OCI-LY7 (cell line): Measurements from ENCODE around the gene ZNF148. TPM values are rescaled to one million over a fixed set of nuclear protein-coding genes. Genes with fewer than 3 reads are reported as not detected.

Experiments
- BruUV-seq: library from RNA; stranded (reverse); fragments of 400-500 nt; replicated peaks from 2 replicates; lab custom pipeline; 2021; lab: Mats Ljungman, UMichigan
- CTCF ChIA-PET: fragments of 300-600 bp; sonication (Branson Sonifier 250); formaldehyde crosslinking; loops from one replicate; lab custom pipeline; 2022; ENCODE audit warnings: antibody characterized with exemption; ENCODE audit not compliant: unreplicated experiment; lab: Charles Lee
- POLR2A ChIA-PET: fragments of 300-600 bp; sonication (Branson Sonifier 250); formaldehyde crosslinking; loops from one replicate; lab custom pipeline; 2022; ENCODE audit warnings: antibody characterized with exemption; lab: Charles Lee
- DNase-seq: peaks from one replicate; pipeline ENCODE4 v3.0.0-alpha.2; 2015; ENCODE audit warnings: low spot score
- H2AFZ ChIP-seq: fragments of 200-600 bp; sonication (generic), shearing (Covaris generic); 2 replicates; pipeline ENCODE4 v1.6.1; 2014; ENCODE audit warnings: mild to moderate bottlenecking, antibody characterized with exemption, low read length, moderate library complexity
- H3K27ac ChIP-seq: fragments of 200-600 bp; sonication (generic); 2 replicates; pipeline ENCODE4 v1.5.1; 2014; ENCODE audit warnings: mixed run types, low read depth, mild to moderate bottlenecking, moderate library complexity, low read length, inconsistent platforms; ENCODE audit not compliant: poor library complexity, severe bottlenecking
- H3K36me3 ChIP-seq: fragments of 200-600 bp; sonication (generic); 2 replicates; pipeline ENCODE4 v1.6.1; 2014; ENCODE audit warnings: mild to moderate bottlenecking, antibody characterized with exemption, low read length, moderate library complexity, mixed read lengths; ENCODE audit not compliant: insufficient read depth
- H3K4me1 ChIP-seq: fragments of 200-600 bp; sonication (generic); 2 replicates; pipeline ENCODE4 v1.5.1; 2014; ENCODE audit warnings: mild to moderate bottlenecking, low read length; ENCODE audit not compliant: insufficient read depth, poor library complexity, severe bottlenecking
- H3K4me2 ChIP-seq: fragments of 200-600 bp; sonication (generic); 2 replicates; pipeline ENCODE4 v1.6.1; 2014; ENCODE audit warnings: mild to moderate bottlenecking, low read length
- H3K4me3 ChIP-seq: fragments of 200-600 bp; sonication (generic); 2 replicates; pipeline ENCODE4 v1.5.1; 2014; ENCODE audit warnings: mild to moderate bottlenecking, low read depth, low read length; ENCODE audit not compliant: poor library complexity, severe bottlenecking
- H3K79me2 ChIP-seq: fragments of 200-600 bp; sonication (generic); 2 replicates; pipeline ENCODE4 v1.6.1; 2016; ENCODE audit warnings: low read depth, mild to moderate bottlenecking, low read length, moderate library complexity, mixed read lengths; ENCODE audit not compliant: insufficient read depth
- H3K9me2 ChIP-seq: fragments of 200-600 bp; sonication (generic); 2 replicates; pipeline ENCODE4 v1.6.1; 2016; ENCODE audit warnings: mild to moderate bottlenecking, low read length, mixed read lengths; ENCODE audit not compliant: insufficient read depth
- H3K9me3 ChIP-seq: fragments of 200-600 bp; sonication (generic); 2 replicates; pipeline ENCODE4 v1.6.1; 2014; ENCODE audit warnings: mild to moderate bottlenecking, mixed run types, low read length, mixed read lengths
- H4K20me1 ChIP-seq: fragments of 200-600 bp; sonication (generic); 2 replicates; pipeline ENCODE4 v1.6.1; 2014; ENCODE audit warnings: mild to moderate bottlenecking, antibody characterized with exemption, low read length, moderate library complexity, mixed read lengths; ENCODE audit not compliant: insufficient read depth
- CTCF ChIP-seq: fragments of 200-600 bp; sonication (generic); conservative IDR thresholded peaks from 2 replicates; pipeline ENCODE4 v1.5.1; 2014; ENCODE audit warnings: mild to moderate bottlenecking, antibody characterized with exemption, low read length, moderate library complexity, mixed read lengths
- EZH2phosphoT487 ChIP-seq: fragments of 200-600 bp; sonication (generic); IDR thresholded peaks from 2 replicates; pipeline ENCODE4 v1.6.1; 2018; ENCODE audit warnings: low read depth, borderline replicate concordance, mild to moderate bottlenecking, mixed run types, antibody characterized with exemption, low read length, moderate library complexity, mixed read lengths
- intact Hi-C: fragments of 100-400 bp; cut with micrococcal nuclease; formaldehyde crosslinking; loops from one replicate; pipeline ENCODE4 v1.10.0; 2022; ENCODE audit not compliant: unreplicated experiment
- total RNA-seq, 2 experiments: library from RNA; depleted of rRNA in 1 of 2; stranded (reverse); fragments of >200 nt in 1 of 2; shearing (Covaris generic) in 1 of 2; gene quantifications; 2 replicates each; pipeline ENCODE4 v1.2.3, GENCODE V29; 2014 to 2022

ZNF148 gene
- total RNA-seq, 2 experiments from 2014 or later = 19.8 to 35.4 TPM

GRCh38 chr3:125189378-125190165 is 185.6 kb downstream of the ZNF148 start:
- no TSS peak for BruUV-seq
- peaks cover 7% of the 10 kb centered on the region for H3K4me1 ChIP-seq
- H3K79me2 ChIP-seq = no peaks in the 10 kb centered on the region
- no peak overlapping the region for H3K27ac ChIP-seq
- H3K4me3 ChIP-seq = no peak overlapping the region
- DNase-seq = no peak
- H4K20me1 ChIP-seq = no peaks in the 10 kb centered on the region
- no peak for TF ChIP-seq CTCF
- TF ChIP-seq EZH2phosphoT487 = no peak
- no peak overlapping the region for H2AFZ ChIP-seq
- no peaks in the 10 kb centered on the region for H3K9me3 ChIP-seq
- intact Hi-C loops = no loop called here
- H3K4me2 ChIP-seq = no peak overlapping the region
- POLR2A ChIA-PET = interaction anchor here (0.5 to 0.8 kb wide), 3 partner anchors 10 to 617 kb away, joined by 3 read pairs; no protein-coding TSS in a partner anchor
- H3K36me3 ChIP-seq = no peaks in the 10 kb centered on the region
- H3K9me2 ChIP-seq = no peaks in the 10 kb centered on the region
- CTCF ChIA-PET = interaction anchor here (0.8 kb wide), 1 partner anchor 10 kb away, joined by 3 read pairs; no protein-coding TSS in a partner anchor

- no peak overlapping the region for H3K4me3 ChIP-seq
- ChIA-PET POLR2A (interaction anchor here (0.5 to 1.0 kb wide), 3 partner anchors 231 to 618 kb away, joined by 3 read pairs; no protein-coding TSS in a partner anchor), CTCF (interaction anchor here (0.8 kb wide), 1 partner anchor 10 kb away, joined by 3 read pairs; no protein-coding TSS in a partner anchor)
- H4K20me1 ChIP-seq = no peaks in the 10 kb centered on the region
- H3K27ac ChIP-seq = no peak overlapping the region
- BruUV-seq = no TSS peak
- H3K79me2 ChIP-seq = no peaks in the 10 kb centered on the region
- H3K9me3 ChIP-seq = no peaks in the 10 kb centered on the region
- no peak for DNase-seq
- H3K36me3 ChIP-seq = no peaks in the 10 kb centered on the region
- no peak overlapping the region for H3K4me2 ChIP-seq
- no peak for TF ChIP-seq CTCF
- no peak for TF ChIP-seq EZH2phosphoT487
- H2AFZ ChIP-seq = no peak overlapping the region
- intact Hi-C loops = no loop called here
- H3K9me2 ChIP-seq = no peaks in the 10 kb centered on the region
- peaks cover 7% of the 10 kb centered on the region for H3K4me1 ChIP-seq
Observed at GRCh38 chr3:125188955-125189354, 186.2 kb downstream of the ZNF148 start.

- no peak overlapping the region for H3K4me2 ChIP-seq
- H3K4me3 ChIP-seq = no peak overlapping the region
- ChIA-PET POLR2A (interaction anchor here (0.6 kb wide), 1 partner anchor 49 kb away, joined by 6 read pairs; no protein-coding TSS in a partner anchor), CTCF (no interaction called here)
- peaks cover 7% of the 10 kb centered on the region for H3K4me1 ChIP-seq
- no peaks in the 10 kb centered on the region for H4K20me1 ChIP-seq
- H3K79me2 ChIP-seq = no peaks in the 10 kb centered on the region
- intact Hi-C loops = no loop called here
- no peaks in the 10 kb centered on the region for H3K9me3 ChIP-seq
- no peak for DNase-seq
- no peaks in the 10 kb centered on the region for H3K36me3 ChIP-seq
- no peak for TF ChIP-seq EZH2phosphoT487
- TF ChIP-seq CTCF = no peak
- H3K27ac ChIP-seq = no peak overlapping the region
- H2AFZ ChIP-seq = no peak overlapping the region
- no peaks in the 10 kb centered on the region for H3K9me2 ChIP-seq
- no TSS peak for BruUV-seq
Observed at GRCh38 chr3:125187599-125187910, 187.6 kb downstream of the ZNF148 start.
